Right kidney (tissue), 9 donors: ENCODE results near the gene HIKESHI.
"Not testable (repeated sequence)": the region's sequence is repeated elsewhere in the genome, so short reads cannot be mapped to it uniquely, and the experiment has no call there.

Experiments used
- DNase-seq: peaks from one replicate; pipeline ENCODE4 v3.0.0-alpha.2; 2016
- long read RNA-seq, 8 donors: transcript quantifications; one replicate each; lab custom pipeline, GENCODE V29; 2026

HIKESHI gene, protein sequence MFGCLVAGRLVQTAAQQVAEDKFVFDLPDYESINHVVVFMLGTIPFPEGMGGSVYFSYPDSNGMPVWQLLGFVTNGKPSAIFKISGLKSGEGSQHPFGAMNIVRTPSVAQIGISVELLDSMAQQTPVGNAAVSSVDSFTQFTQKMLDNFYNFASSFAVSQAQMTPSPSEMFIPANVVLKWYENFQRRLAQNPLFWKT
- long read RNA-seq, donor 1, transcript HIKESHI-207 (4 exons, 1,694 nt): minor isoform, 7 of 105 reads
- long read RNA-seq, donor 1, transcript HIKESHI-201 (5 exons, 1,113 nt): major isoform, 48 of 105 reads
- long read RNA-seq, donor 1, partial matches to known transcripts: 47 of 105 reads
- long read RNA-seq, donor 1, other reads (novel, unspliced or antisense): 0 of 105 reads
- long read RNA-seq, donor 2, transcript HIKESHI-201 (5 exons, 1,113 nt): major isoform, 26 of 43 reads
- long read RNA-seq, donor 2, partial matches to known transcripts: 10 of 43 reads
- long read RNA-seq, donor 2, other reads (novel, unspliced or antisense): 0 of 43 reads
- long read RNA-seq, donor 3, transcript HIKESHI-201 (5 exons, 1,113 nt): major isoform, 18 of 38 reads
- long read RNA-seq, donor 3, partial matches to known transcripts: 14 of 38 reads
- long read RNA-seq, donor 3, other reads (novel, unspliced or antisense): 0 of 38 reads
- long read RNA-seq, donor 4, transcript HIKESHI-201 (5 exons, 1,113 nt): major isoform, 29 of 63 reads
- long read RNA-seq, donor 4, partial matches to known transcripts: 26 of 63 reads
- long read RNA-seq, donor 4, other reads (novel, unspliced or antisense): 0 of 63 reads
- long read RNA-seq, donor 5, transcript HIKESHI-201 (5 exons, 1,113 nt): major isoform, 36 of 79 reads
- long read RNA-seq, donor 5, transcript HIKESHI-207 (4 exons, 1,694 nt): minor isoform, 8 of 79 reads
- long read RNA-seq, donor 5, transcript HIKESHI-205 (4 exons, 715 nt): minor isoform, 5 of 79 reads
- long read RNA-seq, donor 5, partial matches to known transcripts: 30 of 79 reads
- long read RNA-seq, donor 5, other reads (novel, unspliced or antisense): 0 of 79 reads
- long read RNA-seq, donor 6, transcript HIKESHI-201 (5 exons, 1,113 nt): major isoform, 27 of 43 reads
- long read RNA-seq, donor 6, partial matches to known transcripts: 11 of 43 reads
- long read RNA-seq, donor 6, other reads (novel, unspliced or antisense): 0 of 43 reads
- long read RNA-seq, donor 7, transcript HIKESHI-205 (4 exons, 715 nt): minor isoform, 7 of 82 reads
- long read RNA-seq, donor 7, transcript HIKESHI-201 (5 exons, 1,113 nt): major isoform, 37 of 82 reads
- long read RNA-seq, donor 7, partial matches to known transcripts: 32 of 82 reads
- long read RNA-seq, donor 7, other reads (novel, unspliced or antisense): 0 of 82 reads
- long read RNA-seq, donor 8, transcript HIKESHI-201 (5 exons, 1,113 nt): major isoform, 41 of 66 reads
- long read RNA-seq, donor 8, partial matches to known transcripts: 17 of 66 reads
- long read RNA-seq, donor 8, other reads (novel, unspliced or antisense): 0 of 66 reads

- peak; percentile 89 for DNase-seq
Observed at GRCh38 chr11:86302092-86302793, at the start of gene HIKESHI. HIKESHI (plus strand) TSS chr11:86302240; CDS start chr11:86302449, 209 bp downstream.

DNA sequence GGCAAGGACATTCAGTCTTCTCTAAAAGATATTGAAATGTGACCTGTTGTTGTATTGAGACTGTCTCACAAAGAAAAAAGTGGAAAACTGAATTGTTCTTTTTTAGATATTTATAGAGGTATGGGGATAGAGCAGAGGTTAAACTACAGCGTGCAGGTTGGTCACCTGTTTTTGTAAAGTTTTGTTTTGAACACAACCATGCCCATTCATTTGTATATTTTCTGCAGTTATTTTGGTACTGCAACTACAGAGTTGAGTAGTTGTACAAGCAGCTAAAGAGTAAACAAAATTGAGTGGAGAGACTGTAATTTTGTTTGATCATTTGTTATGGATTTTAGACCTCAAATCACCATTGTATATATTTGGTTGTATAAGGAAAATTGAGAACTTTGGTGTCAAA is 46.1 kb upstream of the HIKESHI start:
- DNase-seq: no peak

DNA sequence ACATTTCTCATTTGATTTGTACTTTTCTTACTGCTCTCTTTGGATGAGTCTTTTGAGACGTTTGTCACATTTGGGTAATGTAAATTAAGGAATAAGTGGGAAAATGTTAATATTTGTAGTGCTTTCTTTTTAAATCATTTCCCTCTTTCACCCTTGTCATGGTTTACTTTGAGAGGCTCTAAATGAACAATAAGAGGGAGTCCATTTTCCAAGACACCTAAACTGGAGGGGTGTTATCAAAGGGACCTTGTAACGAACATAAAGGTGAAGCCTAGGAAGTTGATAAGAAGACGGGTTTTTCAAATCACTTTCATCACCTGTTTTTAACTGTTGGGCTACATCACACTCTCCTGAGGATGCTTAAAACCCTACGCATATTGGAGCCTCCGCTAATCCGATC is 45.4 kb upstream of the HIKESHI start:
- DNase-seq: no peak

GRCh38 chr11:86257446-86257845 is 44.6 kb upstream of the HIKESHI start:
- DNase-seq: no peak

DNA sequence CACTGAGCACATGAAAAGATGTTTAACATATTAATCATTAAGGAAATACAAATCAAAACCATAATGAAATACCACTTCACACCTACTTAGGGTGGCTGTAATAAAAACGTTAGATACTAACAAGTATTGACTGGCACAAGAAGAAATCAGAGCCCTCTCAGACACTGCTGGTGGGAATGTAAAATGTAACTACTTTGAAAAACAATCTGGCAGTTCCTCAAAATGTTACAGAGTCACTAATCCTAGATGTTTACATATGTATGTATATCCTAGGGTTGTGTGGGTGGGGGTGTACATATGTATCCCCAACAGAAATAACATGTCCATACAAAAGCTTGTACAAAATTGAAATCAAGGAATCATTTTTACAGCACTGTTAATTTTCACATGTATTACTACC is 42.3 kb upstream of the HIKESHI start:
- DNase-seq: no peak

DNA sequence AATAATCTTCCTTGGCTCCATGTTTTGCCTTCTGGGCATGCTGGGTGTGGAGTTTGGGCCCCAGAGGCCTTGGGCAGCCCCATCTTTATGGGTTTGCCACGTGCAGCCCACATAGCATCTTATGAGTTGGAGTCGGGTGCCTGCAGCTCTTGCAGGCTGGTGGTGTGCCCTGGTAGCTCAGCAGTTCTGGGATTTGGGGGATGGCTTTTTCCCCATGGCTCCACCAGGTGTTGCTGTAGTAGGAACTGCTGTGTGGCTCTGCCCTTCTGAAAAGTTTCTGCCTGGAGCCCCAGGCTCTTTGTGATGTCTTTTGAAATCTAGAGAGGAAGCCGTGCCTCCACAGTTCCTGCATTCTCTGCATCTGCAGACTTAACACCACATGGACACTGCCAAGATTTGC is 40.7 kb upstream of the HIKESHI start:
- DNase-seq: no peak

DNA sequence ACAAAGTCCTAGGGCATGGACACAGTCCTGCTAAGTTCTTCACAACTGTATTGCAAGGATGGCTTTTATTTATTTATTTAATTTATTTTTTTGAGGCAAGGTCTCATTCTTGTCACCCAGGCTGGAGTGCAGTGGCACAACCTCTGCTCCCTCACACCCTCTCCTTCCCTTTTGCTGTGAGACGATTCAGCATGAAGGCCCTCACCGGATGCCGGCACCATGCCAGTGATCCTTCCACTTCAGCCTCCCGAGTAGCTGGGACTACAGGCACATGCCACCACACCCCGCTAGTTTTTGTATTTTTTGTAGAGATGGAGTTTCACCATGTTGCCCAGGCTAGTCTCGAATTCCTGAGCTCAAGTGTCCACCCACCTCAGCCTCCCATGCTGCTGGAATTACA is 39.7 kb upstream of the HIKESHI start:
- DNase-seq: no peak

- no peak for DNase-seq
Observed at GRCh38 chr11:86264649-86265048, 37.4 kb upstream of the HIKESHI start.

GRCh38 chr11:86265194-86265593 is 36.8 kb upstream of the HIKESHI start:
- no peak for DNase-seq

DNA sequence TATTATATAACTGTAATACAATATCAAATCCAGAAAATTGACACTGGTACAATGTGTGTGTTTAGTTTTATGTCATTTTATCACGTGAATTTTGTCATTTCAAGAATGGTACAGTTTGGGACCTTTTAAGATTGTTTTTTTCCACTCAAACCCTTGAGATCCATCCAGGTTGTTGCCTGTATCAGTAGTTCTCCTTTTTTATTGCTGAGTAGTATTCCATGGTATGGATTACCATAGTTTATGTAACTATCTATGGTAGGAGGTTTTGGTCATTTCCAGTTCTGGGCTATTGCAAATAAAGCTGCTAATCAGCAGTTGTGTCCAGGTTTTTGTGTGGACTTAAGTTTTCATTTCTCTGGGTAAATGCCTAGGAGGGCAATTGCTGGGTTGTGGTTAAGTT is 32.4 kb upstream of the HIKESHI start:
- DNase-seq: no peak

- no peak for DNase-seq
Observed at GRCh38 chr11:86274503-86274902, 27.5 kb upstream of the HIKESHI start.

DNA sequence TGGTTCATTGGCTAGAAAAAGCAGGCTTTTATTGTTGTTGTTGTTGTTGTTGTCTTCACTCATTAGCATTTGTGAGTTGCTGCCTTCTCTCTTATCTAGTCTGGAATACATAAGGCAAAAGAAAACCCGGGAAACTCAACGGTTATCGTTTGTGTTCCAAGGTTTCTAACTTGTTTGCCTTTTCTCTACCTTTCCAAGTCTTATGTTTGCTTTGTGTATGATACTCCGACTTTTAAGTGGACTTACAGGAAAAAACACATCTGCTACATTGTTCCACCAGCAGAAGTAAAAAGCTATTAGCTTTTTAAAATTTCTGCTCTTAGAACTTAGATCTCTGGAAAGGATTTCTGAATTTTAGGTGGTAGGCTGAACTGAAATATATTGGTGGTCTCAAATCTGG is 27.0 kb upstream of the HIKESHI start:
- no peak for DNase-seq

DNA sequence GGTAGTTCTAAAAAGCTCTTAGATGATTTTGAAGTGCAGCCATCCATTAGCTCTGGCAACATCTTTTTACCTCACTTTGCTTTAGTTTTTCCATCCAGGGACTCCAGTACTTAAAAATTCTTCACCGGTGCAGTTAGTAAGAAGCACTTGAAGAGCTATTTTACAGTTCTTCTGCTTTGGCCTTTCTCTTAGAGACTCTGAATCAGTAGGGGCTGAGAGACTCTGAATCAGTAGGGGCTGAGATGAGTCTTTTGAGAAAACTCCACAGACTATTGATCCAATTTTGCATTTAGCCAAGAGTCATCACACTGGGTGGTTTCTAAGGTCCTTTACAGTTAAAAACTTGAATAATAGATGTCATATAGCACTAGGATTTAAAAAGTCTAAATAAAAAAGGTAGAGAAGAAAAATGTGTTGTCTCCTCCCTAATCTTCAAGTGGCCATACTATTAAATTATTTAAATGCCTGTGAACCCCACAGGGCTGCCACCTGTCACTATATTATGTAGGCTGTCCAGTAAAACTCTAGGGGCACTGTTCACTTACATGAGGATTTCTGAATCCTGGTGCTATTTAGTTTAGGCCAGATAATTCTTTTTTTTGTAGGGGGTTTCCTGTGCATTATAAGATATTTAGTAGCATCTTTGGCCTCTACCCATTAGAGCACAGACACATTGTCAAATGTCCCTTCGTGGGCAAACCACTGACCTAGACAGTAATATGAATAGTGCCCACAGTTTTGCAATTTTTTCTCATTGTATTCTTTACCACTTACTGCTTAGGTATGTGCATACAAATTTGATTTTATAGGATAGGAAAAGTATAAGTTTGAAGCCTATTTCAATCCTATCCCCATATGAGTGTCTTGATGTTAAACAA is 26.3 kb upstream of the HIKESHI start:
- no peak for DNase-seq

- no peak for DNase-seq
Observed at GRCh38 chr11:86277741-86278140, 24.3 kb upstream of the HIKESHI start.

DNA sequence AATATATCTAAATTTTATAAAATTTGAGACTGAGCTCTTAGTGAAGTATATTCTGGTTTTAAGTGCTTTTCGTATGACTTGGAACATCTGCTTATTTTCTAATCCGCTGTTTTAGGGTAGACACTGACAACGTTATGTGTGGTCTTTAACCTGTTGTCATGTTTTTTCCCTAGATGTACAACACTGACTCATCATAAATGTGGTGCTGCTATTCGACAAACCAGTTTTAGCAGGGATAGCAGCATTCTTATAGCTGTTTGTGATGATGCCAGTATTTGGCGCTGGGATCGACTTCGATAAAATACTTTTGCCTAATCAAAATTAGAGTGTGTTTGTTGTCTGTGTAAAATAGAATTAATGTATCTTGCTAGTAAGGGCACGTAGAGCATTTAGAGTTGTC is 23.8 kb upstream of the HIKESHI start:
- no peak for DNase-seq

- no peak for DNase-seq
Observed at GRCh38 chr11:86279747-86280146, 22.3 kb upstream of the HIKESHI start.

- DNase-seq: no peak
Observed at GRCh38 chr11:86287468-86287796, 14.6 kb upstream of the HIKESHI start.

- no peak for DNase-seq
Observed at GRCh38 chr11:86288776-86289507, 13.1 kb upstream of the HIKESHI start.

- DNase-seq: not testable (repeated sequence)
Observed at GRCh38 chr11:86289508-86290280, 12.3 kb upstream of the HIKESHI start.
